Measurements from ENCODE around the gene SAMD7. TPM values are rescaled to one million over a fixed set of nuclear protein-coding genes. Genes with fewer than 3 reads are reported as not detected.
A peak's percentile ranks its signal among the peaks of the same experiment; 100 is the strongest.

SAMD7 gene
- total and polyA plus RNA-seq, 3 experiments from 2014 or later: not detected

- Mint-ChIP-seq H3K27ac (no peak within 1 kb of the TSS), H3K36me3 (peaks cover 0 to 2% (median 0%) of the 10 kb centered on the region in 3 donors), H3K4me1 (peaks cover 7 to 13% (median 12%) of the 10 kb centered on the region in 3 donors), H3K27me3 (peaks cover 8 to 17% of the 10 kb centered on the region in 2 donors), H3K4me3 (no peak within 1 kb of the TSS), H3K9me3 (no peaks in the 10 kb centered on the region)
- CTCF ChIA-PET: no interaction called here
- no peak within 1 kb of the TSS for H3K4me3 ChIP-seq (ENCODE audit: low read length)
- H3K4me1 ChIP-seq (ENCODE audit: insufficient read depth, low read length): peaks cover 31% of the 10 kb centered on the region
- no peaks in the 10 kb centered on the region for H3K9me3 ChIP-seq (ENCODE audit: low read length)
- POLR2A ChIA-PET: no interaction called here
- H3K27ac ChIP-seq (ENCODE audit: low read depth, low read length): no peak within 1 kb of the TSS
- no peaks in the 10 kb centered on the region for H3K27me3 ChIP-seq (ENCODE audit: insufficient read depth, low read length, poor library complexity, severe bottlenecking)
- no peak for DNase-seq
- H3K36me3 ChIP-seq (ENCODE audit: insufficient read depth, low read length): no peaks in the 10 kb centered on the region
Measured at GRCh38 chr3:169869484-169870220, 41.7 kb upstream of the SAMD7 start, which contains the start of gene LRRC31. Gene LRRC31, minus strand, starts transcription at chr3:169869935. Its CDS starts 128 bp downstream, at chr3:169869807.

- Mint-ChIP-seq H3K4me1 (peaks cover 7 to 13% (median 12%) of the 10 kb centered on the region in 3 donors), H3K27me3 (peaks cover 9 to 16% of the 10 kb centered on the region in 2 donors), H3K36me3 (no peaks in the 10 kb centered on the region), H3K9me3 (no peaks in the 10 kb centered on the region), H3K4me3 (no peak overlapping the region), H3K27ac (peak overlapping the region in 2 of 8 donors; percentile 32 to 61)
- no peaks in the 10 kb centered on the region for H3K36me3 ChIP-seq (ENCODE audit: insufficient read depth, low read length)
- peak in 1 of 5 donors; percentile 26 for DNase-seq
- H3K27me3 ChIP-seq (ENCODE audit: insufficient read depth, low read length, poor library complexity, severe bottlenecking): no peaks in the 10 kb centered on the region
- H3K9me3 ChIP-seq (ENCODE audit: low read length): no peaks in the 10 kb centered on the region
- no peak overlapping the region for H3K27ac ChIP-seq (ENCODE audit: low read depth, low read length)
- ChIA-PET POLR2A (no interaction called here), CTCF (interaction anchor here (1.0 kb wide), 1 partner anchor 8 kb away, joined by 4 read pairs; no protein-coding TSS in a partner anchor)
- H3K4me3 ChIP-seq (ENCODE audit: low read length): no peak overlapping the region
- peaks cover 17% of the 10 kb centered on the region for H3K4me1 ChIP-seq (ENCODE audit: insufficient read depth, low read length)
Measured at GRCh38 chr3:169871129-169871886, 40.1 kb upstream of the SAMD7 start.

GRCh38 chr3:169879013-169879557, 32.3 kb upstream of the SAMD7 start:
- no peaks in the 10 kb centered on the region for H3K4me1 ChIP-seq (ENCODE audit: insufficient read depth, low read length)
- no peaks in the 10 kb centered on the region for H3K36me3 ChIP-seq (ENCODE audit: insufficient read depth, low read length)
- H3K27ac Mint-ChIP-seq: no peak overlapping the region
- no peak overlapping the region for H3K27ac ChIP-seq (ENCODE audit: low read depth, low read length)
- no peaks in the 10 kb centered on the region for H3K36me3 Mint-ChIP-seq
- peaks cover 6 to 26% of the 10 kb centered on the region in 2 donors for H3K27me3 Mint-ChIP-seq
- no peaks in the 10 kb centered on the region for H3K9me3 Mint-ChIP-seq
- H3K9me3 ChIP-seq (ENCODE audit: low read length): no peaks in the 10 kb centered on the region
- peaks cover 0 to 5% (median 0%) of the 10 kb centered on the region in 3 donors for H3K4me1 Mint-ChIP-seq
- DNase-seq: no peak
- no peak overlapping the region for H3K4me3 ChIP-seq (ENCODE audit: low read length)
- H3K27me3 ChIP-seq (ENCODE audit: insufficient read depth, low read length, poor library complexity, severe bottlenecking): no peaks in the 10 kb centered on the region
- no peak overlapping the region for H3K4me3 Mint-ChIP-seq
- ChIA-PET POLR2A (no interaction called here), CTCF (no interaction called here)

GRCh38 chr3:169879845-169880575, 31.4 kb upstream of the SAMD7 start:
- Histone ChIP-seq H3K9me3 (ENCODE audit: low read length) (no peaks in the 10 kb centered on the region), H3K27ac (ENCODE audit: low read depth, low read length) (no peak overlapping the region), H3K27me3 (ENCODE audit: insufficient read depth, low read length, poor library complexity, severe bottlenecking) (no peaks in the 10 kb centered on the region), H3K4me3 (ENCODE audit: low read length) (no peak overlapping the region), H3K4me1 (ENCODE audit: insufficient read depth, low read length) (no peaks in the 10 kb centered on the region), H3K36me3 (ENCODE audit: insufficient read depth, low read length) (no peaks in the 10 kb centered on the region)
- H3K4me3 Mint-ChIP-seq: no peak overlapping the region
- no peak overlapping the region for H3K27ac Mint-ChIP-seq
- no peaks in the 10 kb centered on the region for H3K9me3 Mint-ChIP-seq
- no peaks in the 10 kb centered on the region for H3K36me3 Mint-ChIP-seq
- H3K27me3 Mint-ChIP-seq: peaks cover 7 to 17% of the 10 kb centered on the region in 2 donors
- POLR2A ChIA-PET: no interaction called here
- peaks cover 0 to 5% (median 0%) of the 10 kb centered on the region in 3 donors for H3K4me1 Mint-ChIP-seq
- CTCF ChIA-PET: no interaction called here
- DNase-seq: no peak

- peaks cover 0 to 5% (median 0%) of the 10 kb centered on the region in 3 donors for H3K4me1 Mint-ChIP-seq
- no peaks in the 10 kb centered on the region for H3K9me3 ChIP-seq (ENCODE audit: low read length)
- no peak overlapping the region for H3K4me3 ChIP-seq (ENCODE audit: low read length)
- H3K36me3 ChIP-seq (ENCODE audit: insufficient read depth, low read length): no peaks in the 10 kb centered on the region
- no peaks in the 10 kb centered on the region for H3K27me3 ChIP-seq (ENCODE audit: insufficient read depth, low read length, poor library complexity, severe bottlenecking)
- H3K27me3 Mint-ChIP-seq: peaks cover 7 to 14% of the 10 kb centered on the region in 2 donors
- H3K27ac Mint-ChIP-seq: no peak overlapping the region
- POLR2A ChIA-PET: no interaction called here
- no peak overlapping the region for H3K4me3 Mint-ChIP-seq
- no peak overlapping the region for H3K27ac ChIP-seq (ENCODE audit: low read depth, low read length)
- H3K36me3 Mint-ChIP-seq: no peaks in the 10 kb centered on the region
- H3K4me1 ChIP-seq (ENCODE audit: insufficient read depth, low read length): no peaks in the 10 kb centered on the region
- no peak for DNase-seq
- no peaks in the 10 kb centered on the region for H3K9me3 Mint-ChIP-seq
- CTCF ChIA-PET: no interaction called here
Measured at GRCh38 chr3:169880576-169881250, 30.7 kb upstream of the SAMD7 start.

- H3K4me3 Mint-ChIP-seq: no peak overlapping the region
- H3K36me3 Mint-ChIP-seq: no peaks in the 10 kb centered on the region
- Histone ChIP-seq H3K27me3 (ENCODE audit: insufficient read depth, low read length, poor library complexity, severe bottlenecking) (no peaks in the 10 kb centered on the region), H3K27ac (ENCODE audit: low read depth, low read length) (no peak overlapping the region), H3K9me3 (ENCODE audit: low read length) (no peaks in the 10 kb centered on the region), H3K4me3 (ENCODE audit: low read length) (no peak overlapping the region), H3K4me1 (ENCODE audit: insufficient read depth, low read length) (no peaks in the 10 kb centered on the region), H3K36me3 (ENCODE audit: insufficient read depth, low read length) (no peaks in the 10 kb centered on the region)
- no peaks in the 10 kb centered on the region for H3K4me1 Mint-ChIP-seq
- ChIA-PET POLR2A (no interaction called here), CTCF (no interaction called here)
- H3K27ac Mint-ChIP-seq: no peak overlapping the region
- DNase-seq: no peak
- peaks cover 0 to 7% of the 10 kb centered on the region in 2 donors for H3K27me3 Mint-ChIP-seq
- H3K9me3 Mint-ChIP-seq: no peaks in the 10 kb centered on the region
Measured at GRCh38 chr3:169886671-169887070, 24.7 kb upstream of the SAMD7 start.

GRCh38 chr3:169891886-169892285, 19.5 kb upstream of the SAMD7 start:
- H3K4me3 Mint-ChIP-seq: no peak overlapping the region
- H3K27me3 Mint-ChIP-seq: peaks cover 0 to 2% of the 10 kb centered on the region in 2 donors
- Histone ChIP-seq H3K9me3 (ENCODE audit: low read length) (no peaks in the 10 kb centered on the region), H3K27ac (ENCODE audit: low read depth, low read length) (no peak overlapping the region), H3K4me3 (ENCODE audit: low read length) (no peak overlapping the region), H3K27me3 (ENCODE audit: insufficient read depth, low read length, poor library complexity, severe bottlenecking) (no peaks in the 10 kb centered on the region), H3K4me1 (ENCODE audit: insufficient read depth, low read length) (no peaks in the 10 kb centered on the region), H3K36me3 (ENCODE audit: insufficient read depth, low read length) (no peaks in the 10 kb centered on the region)
- no peaks in the 10 kb centered on the region for H3K4me1 Mint-ChIP-seq
- no peaks in the 10 kb centered on the region for H3K9me3 Mint-ChIP-seq
- ChIA-PET CTCF (interaction anchor here (0.9 kb wide), 1 partner anchor 129 kb away, joined by 3 read pairs; no protein-coding TSS in a partner anchor), POLR2A (no interaction called here)
- DNase-seq: no peak
- no peaks in the 10 kb centered on the region for H3K36me3 Mint-ChIP-seq
- H3K27ac Mint-ChIP-seq: no peak overlapping the region

All from CD8-positive, alpha-beta memory T cell (primary cell).